DND-41 (cell line): ENCODE measurements around the gene CLEC4D.

Source experiments
- ATAC-seq: fragments of 200-7000 bp; cut with Tn5 transposase; 3 replicates; pipeline ENCODE4 v1.9.1; 2021; ENCODE audit warnings: low read depth; ENCODE audit not compliant: insufficient read depth
- DNase-seq: peaks from one replicate; pipeline ENCODE4 v3.0.0-alpha.2; 2020
- H2AFZ ChIP-seq: 2 replicates; pipeline ENCODE4 v1.6.0; 2012; ENCODE audit warnings: low read depth, low read length
- H3K27ac ChIP-seq: 2 replicates; pipeline ENCODE4 v1.5.1; 2012; ENCODE audit warnings: low read length, inconsistent platforms
- H3K27me3 ChIP-seq: fragments of 200-600 bp; sonication (generic); 2 replicates; pipeline ENCODE4 v1.6.0; 2012; ENCODE audit warnings: low read length, mild to moderate bottlenecking, inconsistent platforms; ENCODE audit not compliant: insufficient read depth, poor library complexity
- H3K36me3 ChIP-seq: 2 replicates; pipeline ENCODE4 v1.5.1; 2012; ENCODE audit warnings: low read length, inconsistent platforms; ENCODE audit not compliant: insufficient read depth
- H3K4me1 ChIP-seq: 2 replicates; pipeline ENCODE4 v1.5.1; 2012; ENCODE audit warnings: mild to moderate bottlenecking, low read length; ENCODE audit not compliant: insufficient read depth
- H3K4me2 ChIP-seq: 2 replicates; pipeline ENCODE4 v1.6.0; 2012; ENCODE audit warnings: mild to moderate bottlenecking, moderate library complexity, low read length, inconsistent platforms; ENCODE audit not compliant: insufficient read depth
- H3K4me3 ChIP-seq, 2 experiments: fragments of 200-600 bp in 1 of 2; shearing (Covaris generic) in 1 of 2; 2 replicates each; pipeline ENCODE4 v1.5.1; 2012 to 2016; ENCODE audit warnings: inconsistent platforms in 2 of 2, low read length in 2 of 2, mild to moderate bottlenecking in 2 of 2, low read depth in 1 of 2, moderate library complexity in 1 of 2
- H3K79me2 ChIP-seq: 2 replicates; pipeline ENCODE4 v1.6.0; 2012; ENCODE audit warnings: low read length, inconsistent platforms; ENCODE audit not compliant: insufficient read depth
- H3K9ac ChIP-seq: 2 replicates; pipeline ENCODE4 v1.6.0; 2012; ENCODE audit warnings: low read depth, mild to moderate bottlenecking, inconsistent platforms, low read length, moderate library complexity
- H3K9me3 ChIP-seq: 2 replicates; pipeline ENCODE4 v1.5.1; 2012; ENCODE audit warnings: low read length, moderate library complexity, mild to moderate bottlenecking, inconsistent platforms; ENCODE audit not compliant: insufficient read depth, severe bottlenecking
- H4K20me1 ChIP-seq: 2 replicates; pipeline ENCODE4 v1.6.0; 2012; ENCODE audit warnings: low read length; ENCODE audit not compliant: insufficient read depth
- CTCF ChIP-seq: IDR thresholded peaks from 2 replicates; pipeline ENCODE4 v1.5.1; 2012; ENCODE audit warnings: borderline replicate concordance, low read length, moderate library complexity, mild to moderate bottlenecking; ENCODE audit not compliant: poor library complexity, severe bottlenecking; ENCODE audit errors: extremely low read depth
- EZH2 ChIP-seq: IDR thresholded peaks from 3 replicates; pipeline ENCODE4 v1.6.1; 2012; ENCODE audit warnings: borderline replicate concordance, low read depth, mild to moderate bottlenecking, moderate library complexity, low read length, inconsistent platforms; ENCODE audit not compliant: severe bottlenecking

The CLEC4D gene

GRCh38 chr12:8519171-8519570 lies 5.9 kb downstream of the CLEC4D start:
- Histone ChIP-seq H3K9ac (no peak overlapping the region), H3K4me1 (no peaks in the 10 kb centered on the region), H3K4me2 (no peak overlapping the region), H4K20me1 (no peaks in the 10 kb centered on the region), H3K36me3 (no peaks in the 10 kb centered on the region), H3K79me2 (no peaks in the 10 kb centered on the region), H2AFZ (no peak overlapping the region), H3K27me3 (peaks cover 14% of the 10 kb centered on the region), H3K4me3 (no peak overlapping the region), H3K27ac (no peak overlapping the region), H3K9me3 (no peaks in the 10 kb centered on the region)
- TF ChIP-seq EZH2 (no peak), CTCF (no peak)
- no peak for ATAC-seq
- no peak for DNase-seq

- Histone ChIP-seq H3K4me3 (no peak overlapping the region), H4K20me1 (no peaks in the 10 kb centered on the region), H3K27ac (no peak overlapping the region), H3K9ac (no peak overlapping the region), H3K9me3 (no peaks in the 10 kb centered on the region), H3K4me1 (no peaks in the 10 kb centered on the region), H3K79me2 (no peaks in the 10 kb centered on the region), H3K36me3 (no peaks in the 10 kb centered on the region), H3K4me2 (no peak overlapping the region), H2AFZ (no peak overlapping the region), H3K27me3 (peaks cover 10% of the 10 kb centered on the region)
- DNase-seq, result no peak
- no peak for ATAC-seq
- TF ChIP-seq CTCF, result no peak
- no peak for TF ChIP-seq EZH2
These were observed 14.2 kb downstream of the CLEC4D start for GRCh38 chr12:8527250-8528130.

GRCh38 chr12:8532045-8532444 lies 18.7 kb downstream of the CLEC4D start:
- no peak overlapping the region for H2AFZ ChIP-seq
- H4K20me1 ChIP-seq, result no peaks in the 10 kb centered on the region
- no peaks in the 10 kb centered on the region for H3K79me2 ChIP-seq
- no peak for DNase-seq
- no peak for ATAC-seq
- no peak overlapping the region for H3K27ac ChIP-seq
- TF ChIP-seq EZH2, result no peak
- TF ChIP-seq CTCF, result no peak
- no peaks in the 10 kb centered on the region for H3K4me1 ChIP-seq
- H3K9me3 ChIP-seq, result no peaks in the 10 kb centered on the region
- H3K4me2 ChIP-seq, result no peak overlapping the region
- H3K27me3 ChIP-seq, result peaks cover 15% of the 10 kb centered on the region
- no peak overlapping the region for H3K9ac ChIP-seq
- H3K4me3 ChIP-seq, result no peak overlapping the region
- no peaks in the 10 kb centered on the region for H3K36me3 ChIP-seq
